ENCODE data around the gene TCAIM.

GRCh38 chr3:44451441-44451840 is 112.9 kb downstream of the TCAIM start:
- TF ChIP-seq CTCF (IDR thresholded peaks at IDR 0.05) (no peak), POLR2A (IDR thresholded peaks at IDR 0.05) (no peak), POLR2AphosphoS5 (IDR thresholded peaks at IDR 0.05) (no peak)

All from prostate gland (tissue), 2 donors.